ENCODE data around the gene NCOA3.
"Not testable (repeated sequence)": the region's sequence is repeated elsewhere in the genome, so short reads cannot be mapped to it uniquely, and the experiment has no call there.

The NCOA3 gene

DNA sequence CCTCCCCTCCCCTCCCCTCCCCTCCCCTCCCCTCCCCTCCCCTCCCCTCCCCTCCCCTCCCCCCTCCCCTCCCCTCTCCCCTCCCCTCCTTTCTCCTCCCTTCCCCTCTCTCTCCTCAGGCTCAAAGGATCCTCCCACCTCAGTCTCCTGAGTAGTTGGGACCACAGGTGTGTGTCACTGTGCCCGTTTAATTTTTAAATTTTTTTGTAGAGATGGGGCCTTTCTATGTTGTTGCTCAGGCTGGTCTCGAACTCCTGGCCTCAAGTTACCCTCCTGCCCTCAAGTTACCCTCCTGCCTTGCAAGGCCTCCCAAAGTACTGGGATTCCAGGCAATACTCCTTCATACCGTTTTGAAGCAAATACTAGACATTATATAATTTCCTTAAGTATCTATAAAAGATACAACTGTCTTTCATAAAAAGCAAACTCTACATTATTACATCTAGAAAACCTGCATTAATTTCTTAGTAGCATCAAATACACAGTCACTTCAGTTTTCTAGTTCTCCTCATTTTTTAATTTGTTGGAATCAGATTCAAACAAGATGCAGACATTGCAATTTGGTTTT, 39.8 kb downstream of the NCOA3 start:
- no peak for DNase-seq

- DNase-seq = no peak
Observed at GRCh38 chr20:47543006-47543431, 41.3 kb downstream of the NCOA3 start.

DNA sequence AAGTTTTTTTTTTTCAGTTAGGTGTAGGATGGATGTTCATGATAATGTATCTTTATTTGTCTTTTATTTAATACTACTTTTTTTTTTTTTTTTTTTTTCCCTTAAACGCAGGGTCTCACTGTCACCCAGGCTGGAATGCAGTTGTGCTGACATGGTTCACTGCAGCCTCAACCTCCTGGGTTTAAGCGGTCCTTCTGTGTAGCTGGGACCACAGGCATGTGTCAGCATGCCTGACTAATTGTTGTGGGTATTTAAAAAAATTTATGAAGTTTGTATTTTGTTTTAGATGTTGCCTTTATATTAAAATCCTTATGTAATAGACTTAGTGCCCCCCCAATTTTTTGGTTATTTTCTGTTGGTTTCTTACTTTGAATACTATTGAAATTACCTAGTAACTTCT, 42.6 kb downstream of the NCOA3 start:
- no peak for DNase-seq

DNA sequence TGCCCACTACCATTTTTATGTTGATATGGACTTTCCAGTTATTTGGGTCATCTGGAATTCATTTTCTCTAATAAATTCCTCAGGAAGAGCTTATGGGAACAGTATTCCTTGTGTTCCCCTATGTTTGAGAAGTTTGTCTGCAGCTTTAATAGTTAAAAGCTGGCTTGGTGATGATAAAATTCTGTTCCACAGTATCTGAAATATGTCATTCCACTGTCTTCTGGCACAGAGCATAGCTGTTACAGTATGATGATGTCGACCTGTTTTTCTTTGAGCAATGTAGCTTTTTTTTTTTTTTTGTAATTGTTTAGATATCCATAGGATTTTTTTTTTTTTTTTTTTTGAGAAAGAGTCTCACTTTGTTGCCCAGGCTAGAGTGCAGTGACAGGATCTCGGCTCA, 43.2 kb downstream of the NCOA3 start:
- DNase-seq = no peak

DNA sequence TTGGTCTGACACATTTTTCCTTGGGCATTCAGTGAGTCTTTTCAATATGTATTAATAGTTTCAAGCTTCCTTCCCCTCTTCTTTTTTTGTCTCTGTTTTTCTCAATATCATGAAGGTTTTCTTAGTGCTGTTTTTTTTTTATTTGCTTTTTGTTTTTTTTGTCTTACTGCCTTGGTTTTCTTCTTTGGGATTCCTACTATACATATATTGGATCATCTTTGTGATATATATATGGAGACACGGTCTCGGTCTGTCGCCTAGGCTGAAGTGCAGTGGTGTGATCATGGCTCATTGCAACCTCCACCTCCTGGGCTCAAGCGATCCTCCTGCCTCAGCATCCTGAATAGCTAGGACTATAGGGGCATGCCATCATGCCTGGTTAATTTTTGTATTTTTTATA, 43.8 kb downstream of the NCOA3 start:
- DNase-seq = no peak

- DNase-seq = no peak
Observed at GRCh38 chr20:47546184-47547033, 44.7 kb downstream of the NCOA3 start.

- DNase-seq = no peak
Observed at GRCh38 chr20:47547034-47547387, 45.3 kb downstream of the NCOA3 start.

DNA sequence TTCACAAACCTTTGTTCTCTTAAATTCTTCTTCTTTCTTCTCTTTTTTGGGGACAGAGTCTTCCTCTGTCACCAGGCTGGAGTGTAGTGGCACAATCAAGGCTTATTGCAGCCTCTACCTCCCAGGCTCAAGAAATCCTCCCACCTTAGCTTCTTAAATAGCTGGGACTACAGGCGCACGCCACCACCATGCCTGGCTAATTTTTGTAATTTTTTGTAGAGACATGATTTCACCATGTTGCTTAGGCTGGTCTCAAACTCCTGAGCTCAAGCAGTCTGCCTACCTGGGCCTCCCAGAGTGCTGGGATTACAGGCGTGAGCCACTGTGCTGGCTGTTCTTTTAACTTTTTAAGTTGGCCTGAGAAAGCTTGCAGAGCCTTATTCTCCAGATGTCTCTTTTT, 48.0 kb downstream of the NCOA3 start:
- no peak for DNase-seq

GRCh38 chr20:47551222-47551621, 49.5 kb downstream of the NCOA3 start:
- no peak for DNase-seq

GRCh38 chr20:47551841-47552240, 50.2 kb downstream of the NCOA3 start:
- no peak for DNase-seq

GRCh38 chr20:47552996-47553395, 51.3 kb downstream of the NCOA3 start:
- DNase-seq = no peak

DNA sequence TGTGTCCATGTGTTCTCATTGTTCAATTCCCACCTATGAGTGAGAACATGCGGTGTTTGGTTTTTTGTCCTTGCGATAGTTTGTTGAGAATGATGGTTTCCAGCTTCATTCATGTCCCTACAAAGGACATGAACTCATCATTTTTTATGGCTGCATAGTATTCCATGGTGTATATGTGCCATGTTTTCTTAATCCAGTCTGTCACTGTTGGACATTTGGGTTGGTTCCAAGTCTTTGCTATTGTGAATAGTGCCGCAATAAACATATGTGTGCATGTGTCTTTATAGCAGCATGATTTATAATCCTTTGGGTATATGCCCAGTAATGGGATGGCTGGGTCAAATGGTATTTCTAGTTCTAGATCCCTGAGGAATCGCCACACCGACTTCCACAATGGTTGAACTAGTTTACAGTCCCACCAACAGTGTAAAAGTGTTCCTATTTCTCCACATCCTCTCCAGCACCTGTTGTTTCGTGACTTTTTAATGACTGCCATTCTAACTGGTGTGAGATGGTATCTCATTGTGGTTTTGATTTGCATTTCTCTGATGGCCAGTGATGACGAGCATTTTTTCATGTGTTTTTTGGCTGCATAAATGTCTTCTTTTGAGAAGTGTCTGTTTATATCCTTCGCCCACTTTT, 52.0 kb downstream of the NCOA3 start:
- not testable (repeated sequence) for DNase-seq

- not testable (repeated sequence) for DNase-seq
Observed at GRCh38 chr20:47554283-47554682, 52.6 kb downstream of the NCOA3 start.

- no peak for DNase-seq
Observed at GRCh38 chr20:47557218-47557617, 55.5 kb downstream of the NCOA3 start.

DNA sequence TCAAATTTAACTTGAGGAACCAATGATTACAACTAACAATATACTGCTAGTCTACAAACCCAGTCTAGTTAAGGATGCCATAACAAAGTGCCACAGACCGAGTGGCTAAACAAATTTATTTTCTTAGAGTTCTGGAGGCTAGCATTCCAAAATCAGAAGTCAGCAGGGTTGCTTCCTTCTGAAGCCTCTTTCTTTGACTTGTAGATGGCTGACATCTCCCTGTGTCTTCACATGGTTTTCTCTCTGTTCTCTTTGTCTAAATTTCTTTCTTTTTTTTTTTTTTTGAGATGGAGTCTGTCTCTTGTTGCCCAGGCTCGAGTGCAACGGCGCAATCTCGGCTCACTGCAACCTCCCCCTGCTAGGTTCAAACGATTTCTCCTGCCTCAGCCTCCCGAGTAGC, 56.1 kb downstream of the NCOA3 start:
- DNase-seq = no peak

GRCh38 chr20:47558295-47559066, 56.8 kb downstream of the NCOA3 start:
- DNase-seq = no peak

- no peak for DNase-seq
Observed at GRCh38 chr20:47559141-47559540, 57.5 kb downstream of the NCOA3 start.

DNA sequence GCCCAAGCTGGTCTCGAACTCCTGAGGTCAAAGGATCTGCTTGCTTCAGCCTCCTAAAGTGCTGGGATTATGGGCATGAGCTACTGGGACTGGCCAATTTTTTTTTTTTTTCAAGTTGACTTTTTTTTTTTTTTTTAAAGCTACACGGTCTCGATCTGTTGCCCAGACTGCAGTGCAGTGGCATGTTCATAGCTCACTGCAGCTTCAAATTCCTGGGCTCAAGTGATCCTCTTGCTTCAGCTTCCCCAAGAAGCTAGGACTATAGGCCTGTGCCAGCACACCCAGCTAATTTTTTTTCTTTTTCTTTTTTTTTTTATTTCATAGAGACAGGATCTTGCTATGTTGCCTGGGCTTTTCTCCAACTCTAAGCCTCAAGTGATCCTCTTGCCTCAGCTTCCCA, 59.5 kb downstream of the NCOA3 start:
- no peak for DNase-seq

GRCh38 chr20:47561603-47562583, 60.2 kb downstream of the NCOA3 start:
- DNase-seq = no peak

DNA sequence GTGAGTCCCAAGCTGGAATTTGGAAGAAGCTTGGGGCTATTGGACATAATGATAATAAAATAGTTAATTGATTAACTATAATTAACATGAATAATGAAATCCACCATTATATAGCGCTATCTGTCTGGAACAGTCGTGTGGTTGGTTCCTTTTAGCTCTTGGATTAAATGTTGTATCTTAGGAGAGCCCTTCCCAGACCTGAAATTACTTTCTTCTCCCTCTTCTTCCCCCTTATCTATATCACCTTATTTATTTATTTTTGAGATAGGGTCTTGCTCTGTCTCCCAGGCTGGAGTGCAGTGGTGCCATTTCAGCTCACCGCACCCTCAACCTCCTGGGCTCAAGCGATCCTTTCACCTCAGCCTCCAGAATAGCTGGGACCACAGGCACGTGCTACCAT, 64.6 kb downstream of the NCOA3 start:
- no peak for DNase-seq

DNA sequence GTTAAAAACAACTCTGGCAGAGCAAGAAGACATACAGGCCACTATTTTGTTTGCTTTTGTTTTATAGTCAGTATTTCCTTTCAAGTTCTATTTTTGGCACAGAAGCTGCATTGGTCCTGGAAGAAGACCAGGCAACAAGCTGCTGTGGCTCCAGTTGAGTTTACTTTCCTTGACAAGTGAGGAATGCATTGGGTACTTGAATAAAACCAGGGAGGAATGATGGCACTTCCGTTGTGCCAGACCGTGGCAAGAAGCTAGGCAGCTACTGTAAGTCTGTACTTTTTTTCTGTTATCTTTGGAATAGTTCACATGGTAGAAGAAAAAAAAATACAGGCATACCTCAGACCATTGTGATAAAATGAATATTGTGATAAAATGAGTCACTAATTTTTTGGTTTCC, 66.3 kb downstream of the NCOA3 start:
- no peak for DNase-seq

DNA sequence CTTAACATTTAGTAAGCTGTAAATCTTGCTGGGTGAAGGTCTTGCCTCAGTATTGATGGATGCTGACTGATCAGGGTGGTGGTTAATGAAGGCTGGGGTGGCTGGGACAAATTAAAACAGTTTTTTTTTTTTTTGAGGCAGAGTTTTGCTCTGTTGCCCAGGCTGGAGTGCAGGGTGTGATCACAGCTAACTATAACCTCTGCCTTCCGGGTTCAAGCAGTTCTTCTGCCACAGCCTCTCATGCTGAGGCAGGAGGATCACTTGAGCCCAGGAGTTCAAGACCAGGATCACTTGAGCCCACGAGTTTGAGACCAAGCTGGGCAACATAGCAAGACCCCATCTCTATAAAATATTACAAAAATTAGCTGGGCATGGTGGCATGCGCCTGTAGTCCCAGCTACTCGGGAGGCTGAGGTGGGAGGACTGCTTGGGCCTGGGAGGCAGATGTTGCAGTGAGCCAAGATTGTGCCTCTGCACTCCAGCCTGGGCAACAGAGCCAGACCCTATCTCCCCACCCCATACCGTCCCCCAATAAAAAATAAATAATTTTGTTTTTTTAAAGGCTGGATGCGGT, 67.2 kb downstream of the NCOA3 start:
- no peak for DNase-seq
